GM21737 (cell line): ENCODE data around the gene PRUNE2.
"Not testable (repeated sequence)": the region's sequence is repeated elsewhere in the genome, so short reads cannot be mapped to it uniquely, and the experiment has no call there.

Experiments used
- ATAC-seq: cut with Tn5 transposase; IDR thresholded peaks from one replicate; pipeline ENCODE4 v1.9.1; 2021; ENCODE audit warnings: mild to moderate bottlenecking, moderate library complexity; ENCODE audit not compliant: unreplicated experiment

PRUNE2 gene

GRCh38 chr9:76700916-76701315, 205.0 kb downstream of the PRUNE2 start:
- no peak for ATAC-seq

- no peak for ATAC-seq
Measured at GRCh38 chr9:76699971-76700370, 205.9 kb downstream of the PRUNE2 start.

GRCh38 chr9:76697554-76697953, 208.4 kb downstream of the PRUNE2 start:
- no peak for ATAC-seq

GRCh38 chr9:76697081-76697480, 208.8 kb downstream of the PRUNE2 start:
- ATAC-seq = no peak

GRCh38 chr9:76693912-76694311, 212.0 kb downstream of the PRUNE2 start:
- no peak for ATAC-seq

- no peak for ATAC-seq
Measured at GRCh38 chr9:76692458-76693129, 213.3 kb downstream of the PRUNE2 start.

- no peak for ATAC-seq
Measured at GRCh38 chr9:76691517-76692313, 214.2 kb downstream of the PRUNE2 start.

GRCh38 chr9:76690973-76691370, 214.9 kb downstream of the PRUNE2 start:
- no peak for ATAC-seq

GRCh38 chr9:76690246-76690972, 215.5 kb downstream of the PRUNE2 start:
- no peak for ATAC-seq

GRCh38 chr9:76688471-76689238, 217.3 kb downstream of the PRUNE2 start:
- no peak for ATAC-seq

- no peak for ATAC-seq
Measured at GRCh38 chr9:76687861-76688391, 218.0 kb downstream of the PRUNE2 start.

GRCh38 chr9:76686756-76687155, 219.2 kb downstream of the PRUNE2 start:
- ATAC-seq = no peak

- no peak for ATAC-seq
Measured at GRCh38 chr9:76684213-76684612, 221.7 kb downstream of the PRUNE2 start.

- ATAC-seq = no peak
Measured at GRCh38 chr9:76681556-76681955, 224.4 kb downstream of the PRUNE2 start.

- ATAC-seq = no peak
Measured at GRCh38 chr9:76680716-76681425, 225.0 kb downstream of the PRUNE2 start.

- ATAC-seq = no peak
Measured at GRCh38 chr9:76677481-76678055, 228.3 kb downstream of the PRUNE2 start.

GRCh38 chr9:76676857-76677256, 229.1 kb downstream of the PRUNE2 start:
- ATAC-seq = no peak

- ATAC-seq = no peak
Measured at GRCh38 chr9:76667521-76667957, 238.4 kb downstream of the PRUNE2 start.

- ATAC-seq = not testable (repeated sequence)
Measured at GRCh38 chr9:76665966-76666365, 239.9 kb downstream of the PRUNE2 start.

- no peak for ATAC-seq
Measured at GRCh38 chr9:76665458-76665857, 240.5 kb downstream of the PRUNE2 start.
